GM21515 (cell line): ENCODE data around the gene POM121.
"Not testable (repeated sequence)": the region's sequence is repeated elsewhere in the genome, so short reads cannot be mapped to it uniquely, and the experiment has no call there.

Experiments used
- ATAC-seq: cut with Tn5 transposase; IDR thresholded peaks from one replicate; pipeline ENCODE4 v1.9.1; 2021; ENCODE audit not compliant: unreplicated experiment

The POM121 gene

DNA sequence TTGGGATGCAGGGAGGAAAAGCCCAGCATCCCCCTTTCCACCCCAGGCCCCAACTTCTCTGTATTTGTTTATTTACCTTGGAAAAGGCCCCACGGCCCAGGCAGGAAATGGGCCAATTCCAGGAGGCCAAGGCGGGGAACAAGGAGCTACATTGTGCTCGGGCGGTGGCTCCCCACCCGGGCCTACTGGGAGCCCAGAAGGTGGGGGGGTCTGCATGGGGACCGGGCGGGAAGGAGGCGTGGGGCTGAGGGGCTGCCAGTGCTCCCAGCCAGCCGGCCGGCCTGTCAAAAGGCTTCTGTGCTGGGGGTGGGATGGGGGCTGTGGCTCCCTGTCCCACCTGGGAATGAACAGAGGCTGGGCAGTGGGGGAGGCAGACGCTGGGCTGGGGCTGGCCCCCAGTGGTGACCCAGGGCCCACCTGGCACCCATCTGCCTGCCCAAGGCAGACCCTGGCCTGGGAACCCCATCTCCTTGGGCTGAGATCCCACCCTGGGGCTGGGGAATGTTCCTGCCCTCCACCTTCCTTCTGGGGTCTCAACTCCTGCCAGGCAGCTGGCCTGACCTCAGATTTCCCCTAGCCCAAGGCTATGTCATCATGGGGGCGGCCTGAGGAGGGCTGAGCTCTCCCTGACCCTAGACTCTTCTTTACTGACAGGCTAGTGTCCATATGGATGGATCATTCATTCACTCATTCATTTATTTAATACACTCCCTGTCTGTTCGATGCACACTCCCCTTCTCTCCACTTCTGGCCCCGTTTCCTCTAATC, 65.4 kb downstream of the POM121 start:
- ATAC-seq: not testable (repeated sequence)

GRCh38 chr7:72995484-72995883, 70.6 kb downstream of the POM121 start:
- not testable (repeated sequence) for ATAC-seq

GRCh38 chr7:72997447-72997846, 72.6 kb downstream of the POM121 start:
- not testable (repeated sequence) for ATAC-seq

DNA sequence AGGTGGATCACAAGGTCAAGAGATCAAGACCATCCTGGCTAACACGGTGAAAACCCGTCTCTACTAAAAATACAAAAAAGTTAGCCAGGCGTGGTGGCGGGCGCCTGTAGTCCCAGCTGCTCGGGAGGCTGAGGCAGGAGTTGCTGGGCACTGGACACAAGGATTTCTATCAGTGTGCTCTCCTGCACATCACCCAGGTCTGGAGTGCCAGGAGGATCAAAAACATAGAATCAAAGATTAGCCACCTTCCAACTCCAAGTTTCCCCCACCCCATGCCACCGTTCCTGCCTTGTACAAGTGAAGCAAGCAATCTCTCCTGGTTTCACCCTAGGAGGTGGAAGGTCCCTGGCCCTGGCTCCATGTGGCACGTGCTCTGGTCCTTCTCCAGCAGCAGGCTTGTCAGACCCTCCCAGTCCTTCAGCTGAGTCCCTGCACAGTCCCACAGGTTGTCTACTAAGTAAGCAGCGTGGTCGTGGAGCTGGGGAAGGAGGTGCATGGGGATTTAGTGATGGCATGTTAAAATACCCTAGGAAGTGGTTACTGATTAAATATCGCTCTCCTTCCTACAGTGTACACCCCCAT, 73.1 kb downstream of the POM121 start:
- not testable (repeated sequence) for ATAC-seq
